ENCODE data around the gene UAP1L1.

GRCh38 chr9:137095664-137096517 is 18.6 kb downstream of the UAP1L1 start:
- TF ChIP-seq, protein P1, sequence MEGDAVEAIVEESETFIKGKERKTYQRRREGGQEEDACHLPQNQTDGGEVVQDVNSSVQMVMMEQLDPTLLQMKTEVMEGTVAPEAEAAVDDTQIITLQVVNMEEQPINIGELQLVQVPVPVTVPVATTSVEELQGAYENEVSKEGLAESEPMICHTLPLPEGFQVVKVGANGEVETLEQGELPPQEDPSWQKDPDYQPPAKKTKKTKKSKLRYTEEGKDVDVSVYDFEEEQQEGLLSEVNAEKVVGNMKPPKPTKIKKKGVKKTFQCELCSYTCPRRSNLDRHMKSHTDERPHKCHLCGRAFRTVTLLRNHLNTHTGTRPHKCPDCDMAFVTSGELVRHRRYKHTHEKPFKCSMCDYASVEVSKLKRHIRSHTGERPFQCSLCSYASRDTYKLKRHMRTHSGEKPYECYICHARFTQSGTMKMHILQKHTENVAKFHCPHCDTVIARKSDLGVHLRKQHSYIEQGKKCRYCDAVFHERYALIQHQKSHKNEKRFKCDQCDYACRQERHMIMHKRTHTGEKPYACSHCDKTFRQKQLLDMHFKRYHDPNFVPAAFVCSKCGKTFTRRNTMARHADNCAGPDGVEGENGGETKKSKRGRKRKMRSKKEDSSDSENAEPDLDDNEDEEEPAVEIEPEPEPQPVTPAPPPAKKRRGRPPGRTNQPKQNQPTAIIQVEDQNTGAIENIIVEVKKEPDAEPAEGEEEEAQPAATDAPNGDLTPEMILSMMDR (IDR thresholded peaks at IDR 0.05): no peak
- TF ChIP-seq POLR2AphosphoS5 (IDR thresholded peaks at IDR 0.05) (no peak), POLR2A (IDR thresholded peaks at IDR 0.05) (no peak)

Measured in breast epithelium (tissue), 3 donors.